ENCODE results near the gene CHRDL2. TPM values are rescaled to one million over a fixed set of nuclear protein-coding genes. Genes with fewer than 3 reads are reported as not detected.

CHRDL2 gene
- total and polyA plus RNA-seq, 2 of the 13 experiments (the other 11 are each of a cell fraction or from before 2014, with no cell fraction given), result 0.04 TPM; not detected in 1

DNA sequence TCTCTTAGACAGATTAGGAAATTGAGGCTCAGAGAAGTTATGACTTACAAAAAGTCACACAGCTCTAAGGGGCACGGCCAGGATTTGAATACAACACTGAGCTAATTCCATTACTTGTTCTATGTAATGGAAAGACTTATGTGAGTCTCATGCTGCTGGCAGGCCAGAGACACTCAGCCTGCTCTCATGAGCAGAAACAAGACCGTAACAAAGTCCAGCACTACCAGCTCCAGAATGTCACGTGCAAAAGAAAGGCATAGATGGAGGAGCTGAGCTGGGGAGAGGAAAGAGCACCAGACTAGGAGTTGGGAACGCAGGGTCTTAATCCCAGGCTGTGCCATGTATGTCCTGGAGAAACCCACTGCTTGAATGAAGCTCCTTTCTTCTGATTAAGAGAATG, 1.8 kb downstream of the CHRDL2 start:
- Histone ChIP-seq H3K4me2 (ENCODE audit: low read depth, low read length) (no peak overlapping the region), H3K27me3 (ENCODE audit: control insufficient read depth in 1 of 2, insufficient read depth in 2 of 2, low read length in 2 of 2) (peaks cover 2 to 78% of the 10 kb centered on the region in 2 experiments; a peak in 4 of 5 replicates), H3K27ac (ENCODE audit: extremely low read length, insufficient read depth, low read length) (no peak overlapping the region), H3K4me1 (ENCODE audit: insufficient read depth, low read length) (peaks cover 42% of the 10 kb centered on the region), H4K20me1 (ENCODE audit: insufficient read depth, low read length) (no peaks in the 10 kb centered on the region), H3K36me3 (replicated peaks in 1 of 2; ENCODE audit: control insufficient read depth in 1 of 2, insufficient read depth in 2 of 2, low read length in 2 of 2) (no peaks in the 10 kb centered on the region), H3K9me3 (ENCODE audit: low read length) (no peaks in the 10 kb centered on the region), H3K9ac (ENCODE audit: insufficient read depth, low read depth, low read length) (no peak overlapping the region), H2AFZ (ENCODE audit: low read length) (no peak overlapping the region), H3K4me3 (replicated peaks in 1 of 3; ENCODE audit: insufficient read depth in 1 of 3, low read depth in 2 of 3, low read length in 3 of 3) (no peak overlapping the region), H3K79me2 (ENCODE audit: insufficient read depth, low read length) (no peaks in the 10 kb centered on the region)
- intact Hi-C loops (cut with micrococcal nuclease; ENCODE audit: unreplicated experiment) (no loop called here), in situ Hi-C loops (cut with HindIII; ENCODE audit: extremely low pct_ligation_motif_present, low pct_unique_long_range_greater_than_20kb) (no loop called here)
- no peak for DNase-seq (ENCODE audit: low spot score)
- FAIRE-seq, result no peak
- ChIA-PET CTCF (ENCODE audit: low intra/inter-chr PET ratio, low total read pairs) (no interaction called here), POLR2A (no interaction called here)
- no TSS peak for BruUV-seq (replicated peaks)
- TF ChIP-seq TP53 (CRISPR knock-in tag; conservative IDR thresholded peaks at IDR 0.05) (no peak), BHLHE40 (IDR thresholded peaks at IDR 0.05; ENCODE audit: low read length) (peak; percentile 68)
- WGBS (ENCODE audit: low lambda C conversion rate), result 14% methylated on average over 4 of the region's 4 CpGs
- ATAC-seq, result no peak

- H3K27me3 ChIP-seq (ENCODE audit: control insufficient read depth in 1 of 2, insufficient read depth in 2 of 2, low read length in 2 of 2), result peaks cover 4 to 87% of the 10 kb centered on the region in 2 experiments; a peak in 4 of 5 replicates
- FAIRE-seq (peak; percentile 71), DNase-seq (ENCODE audit: low spot score) (peak; percentile 58), ATAC-seq (peak; percentile 95)
- CTCF ChIA-PET (ENCODE audit: low intra/inter-chr PET ratio, low total read pairs), result interaction anchor here (0.9 to 1.8 kb wide), 4 partner anchors 11 to 116 kb away, joined by 3 to 24 read pairs (median 8); no protein-coding TSS in a partner anchor
- H3K36me3 ChIP-seq (replicated peaks in 1 of 2; ENCODE audit: control insufficient read depth in 1 of 2, insufficient read depth in 2 of 2, low read length in 2 of 2), result no peaks in the 10 kb centered on the region
- BruUV-seq (replicated peaks), result no TSS peak
- H3K27ac ChIP-seq (ENCODE audit: extremely low read length, insufficient read depth, low read length), result no peak overlapping the region
- POLR2A ChIA-PET, result interaction anchor here (0.6 to 1.2 kb wide), 2 partner anchors 24 to 29 kb away, joined by 3 to 4 read pairs; no protein-coding TSS in a partner anchor
- in situ Hi-C loops (cut with HindIII; ENCODE audit: extremely low pct_ligation_motif_present, low pct_unique_long_range_greater_than_20kb), result no loop called here
- H3K79me2 ChIP-seq (ENCODE audit: insufficient read depth, low read length), result no peaks in the 10 kb centered on the region
- no peak overlapping the region for H2AFZ ChIP-seq (ENCODE audit: low read length)
- H4K20me1 ChIP-seq (ENCODE audit: insufficient read depth, low read length), result no peaks in the 10 kb centered on the region
- WGBS (ENCODE audit: low lambda C conversion rate), result 2% methylated on average over 4 of the region's 13 CpGs
- H3K4me2 ChIP-seq (ENCODE audit: low read depth, low read length), result no peak overlapping the region
- peaks cover 20% of the 10 kb centered on the region for H3K4me1 ChIP-seq (ENCODE audit: insufficient read depth, low read length)
- no peak overlapping the region for H3K9ac ChIP-seq (ENCODE audit: insufficient read depth, low read depth, low read length)
- intact Hi-C loops (cut with micrococcal nuclease; ENCODE audit: unreplicated experiment), result loop anchor here (1.0 kb wide), 1 partner anchor 24 kb away; no protein-coding TSS in a partner anchor
- no peak overlapping the region for H3K4me3 ChIP-seq (replicated peaks in 1 of 3; ENCODE audit: insufficient read depth in 1 of 3, low read depth in 2 of 3, low read length in 3 of 3)
- H3K9me3 ChIP-seq (ENCODE audit: low read length), result no peaks in the 10 kb centered on the region
- TF ChIP-seq MEIS1 (CRISPR knock-in tag; IDR thresholded peaks at IDR 0.05; ENCODE audit: borderline replicate concordance) (no peak), SAFB2 (CRISPR knock-in tag; IDR thresholded peaks at IDR 0.05; ENCODE audit: borderline replicate concordance, low read depth) (no peak), RARG (CRISPR knock-in tag; IDR thresholded peaks at IDR 0.05; ENCODE audit: low read depth) (no peak), ZNF570 (CRISPR knock-in tag; IDR thresholded peaks at IDR 0.05; ENCODE audit: borderline replicate concordance) (no peak), PHF21A (CRISPR knock-in tag; IDR thresholded peaks at IDR 0.05) (no peak), ZNF83 (CRISPR knock-in tag; IDR thresholded peaks at IDR 0.05; ENCODE audit: borderline replicate concordance) (no peak), SAP130 (CRISPR knock-in tag; IDR thresholded peaks at IDR 0.05; ENCODE audit: low read depth) (peak; percentile 16; the same call in 1 of the 2 replicates), CBFB (CRISPR knock-in tag; IDR thresholded peaks at IDR 0.05) (no peak), CREB1 (IDR thresholded peaks at IDR 0.05) (no peak), CREB1 (CRISPR knock-in tag; IDR thresholded peaks at IDR 0.05) (no peak), SP2 (CRISPR knock-in tag; IDR thresholded peaks at IDR 0.05) (no peak), ZNF30 (CRISPR knock-in tag; IDR thresholded peaks at IDR 0.05) (no peak), EP300 (IDR thresholded peaks at IDR 0.05; ENCODE audit: low read depth in 2 of 2, low read length in 2 of 2) (no peak), EP300 (CRISPR knock-in tag; IDR thresholded peaks at IDR 0.05; ENCODE audit: borderline replicate concordance) (no peak), FOSL2 (CRISPR knock-in tag; IDR thresholded peaks at IDR 0.05) (peak; percentile 38; the same call in 1 of the 2 replicates), ZNF704 (CRISPR knock-in tag; IDR thresholded peaks at IDR 0.05; ENCODE audit: borderline replicate concordance) (no peak), SYNCRIP (IDR thresholded peaks at IDR 0.05; ENCODE audit: insufficient read depth, low read depth, low read length) (no peak), GATAD2A (CRISPR knock-in tag; IDR thresholded peaks at IDR 0.05) (0 out of 2 replicates have a peak, but pooled peaks have one; percentile 39)
These were observed 4.6 kb downstream of the CHRDL2 start for GRCh38 chr11:74726547-74727182.
